Smooth muscle cell (in vitro differentiated cells): Measurements from ENCODE around the gene RUFY1. TPM values are rescaled to one million over a fixed set of nuclear protein-coding genes. Genes with fewer than 3 reads are reported as not detected.
"Not testable (repeated sequence)": the region's sequence is repeated elsewhere in the genome, so short reads cannot be mapped to it uniquely, and the experiment has no call there.

ENCODE experiments used
- DNase-seq: peaks from one replicate; lab custom pipeline; 2025; ENCODE audit not compliant: unreplicated experiment; lab: John Stamatoyannopoulos, UW
- H2AFZ ChIP-seq: fragments of 200-600 bp; sonication (generic); 2 replicates; pipeline ENCODE4 v1.6.0; 2016; ENCODE audit warnings: antibody characterized with exemption, low read depth, mild to moderate bottlenecking
- H3F3A ChIP-seq: fragments of 200-600 bp; sonication (generic); 2 replicates; pipeline ENCODE4 v1.6.0; 2017; ENCODE audit warnings: antibody characterized with exemption, low read depth
- H3K27ac ChIP-seq: fragments of 200-600 bp; sonication (generic); 2 replicates; pipeline ENCODE4 v1.5.1; 2016; ENCODE audit warnings: low read depth, mild to moderate bottlenecking
- H3K27me3 ChIP-seq: fragments of 200-600 bp; sonication (generic); 2 replicates; pipeline ENCODE4 v1.6.1; 2016; ENCODE audit warnings: low read depth, mild to moderate bottlenecking
- H3K36me3 ChIP-seq: fragments of 200-600 bp; sonication (generic); 2 replicates; pipeline ENCODE4 v1.5.1; 2016; ENCODE audit warnings: low read depth
- H3K4me1 ChIP-seq: fragments of 200-600 bp; sonication (generic); 2 replicates; pipeline ENCODE4 v1.5.1; 2016; ENCODE audit warnings: low read depth
- H3K4me2 ChIP-seq: fragments of 200-600 bp; sonication (generic); 2 replicates; pipeline ENCODE4 v1.6.0; 2016; ENCODE audit warnings: mild to moderate bottlenecking
- H3K4me3 ChIP-seq: fragments of 200-600 bp; sonication (generic); 2 replicates; pipeline ENCODE4 v1.5.1; 2016; ENCODE audit warnings: mild to moderate bottlenecking
- H3K79me2 ChIP-seq: fragments of 200-600 bp; sonication (generic); 2 replicates; pipeline ENCODE4 v1.6.0; 2016; ENCODE audit warnings: low read depth, mild to moderate bottlenecking
- H3K9ac ChIP-seq: fragments of 200-600 bp; sonication (generic); 2 replicates; pipeline ENCODE4 v1.6.0; 2016; ENCODE audit warnings: low read depth
- H3K9me3 ChIP-seq: fragments of 200-600 bp; sonication (generic); replicated peaks from 2 replicates; pipeline ENCODE4 v1.5.1; 2016; ENCODE audit warnings: low read depth
- H4K20me1 ChIP-seq: fragments of 200-600 bp; sonication (generic); 2 replicates; pipeline ENCODE4 v1.6.0; 2016; ENCODE audit warnings: low read depth
- CTCF ChIP-seq: fragments of 200-600 bp; sonication (generic); IDR thresholded peaks from 2 replicates; pipeline ENCODE4 v1.5.1; 2017; ENCODE audit warnings: borderline replicate concordance, mild to moderate bottlenecking, antibody characterized with exemption; ENCODE audit not compliant: insufficient read depth, poor library complexity, severe bottlenecking
- WGBS: methylation state at CpG from one replicate; pipeline ENCODE4 v1.1.7; 2016; ENCODE audit warnings: low lambda C conversion rate; 5-methylcytosine and 5-hydroxymethylcytosine counted together
- polyA plus RNA-seq: library from polyadenylated mRNA; unstranded; fragments of >200 nt; fragmentation: Nextera tagmentation; extraction: Ambion mirVana; gene quantifications from 2 replicates; pipeline ENCODE4 v1.2.1, GENCODE V29; 2016
- total RNA-seq: library from RNA; depleted of rRNA; stranded (reverse); fragments of >200 nt; gene quantifications from 2 replicates; pipeline ENCODE4 v1.2.3, GENCODE V29; 2014

The RUFY1 gene
- total and polyA plus RNA-seq, 2 experiments from 2014 or later = 23.8 to 26.4 TPM

DNA sequence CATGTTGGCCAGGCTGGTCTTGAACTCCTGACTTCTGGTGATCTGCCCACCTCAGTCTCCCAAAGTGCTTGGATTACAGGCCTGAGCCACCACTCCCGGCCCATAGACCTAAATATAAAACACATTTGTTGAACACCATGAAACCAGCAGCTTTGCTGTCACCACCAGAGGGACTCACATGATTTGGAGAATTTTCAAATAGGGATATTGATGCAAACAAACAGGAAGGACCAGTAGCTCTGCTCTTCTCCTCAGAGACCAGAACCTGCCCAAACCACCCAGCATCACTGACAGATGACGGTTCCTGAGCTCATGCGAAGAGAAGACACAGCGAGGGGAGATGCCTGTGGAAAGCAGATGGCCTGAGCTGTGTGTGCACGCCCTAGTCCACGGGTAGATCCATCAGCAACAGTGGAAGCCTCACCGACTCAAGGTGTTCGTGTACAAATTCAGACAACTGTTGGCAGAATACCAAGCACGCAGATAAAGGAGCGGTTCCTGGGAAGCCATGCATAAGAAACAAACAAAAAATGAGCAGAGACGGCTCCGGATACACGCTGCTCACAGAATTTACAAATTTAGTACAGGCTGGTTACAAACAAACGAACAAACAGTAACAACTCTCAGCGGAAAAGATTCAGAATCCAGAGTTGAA lies 30.8 kb upstream of the RUFY1 start:
- H3K4me1 ChIP-seq, H3F3A ChIP-seq, H4K20me1 ChIP-seq, H3K36me3 ChIP-seq, H3K4me3 ChIP-seq, H3K79me2 ChIP-seq, H3K27ac ChIP-seq, H3K4me2 ChIP-seq, H3K9ac ChIP-seq, H3K27me3 ChIP-seq, H3K9me3 ChIP-seq, DNase-seq, H2AFZ ChIP-seq: not testable (repeated sequence)
- WGBS = 95% methylated on average over 15 of the region's 15 CpGs

- H3K9ac ChIP-seq, DNase-seq, H3K4me2 ChIP-seq, H4K20me1 ChIP-seq, H2AFZ ChIP-seq, H3K9me3 ChIP-seq, H3F3A ChIP-seq, H3K4me3 ChIP-seq, H3K27me3 ChIP-seq, H3K79me2 ChIP-seq, H3K36me3 ChIP-seq, H3K27ac ChIP-seq, H3K4me1 ChIP-seq: not testable (repeated sequence)
- 91% methylated on average over 4 of the region's 5 CpGs for WGBS
These were observed 28.2 kb upstream of the RUFY1 start for GRCh38 chr5:179522107-179522506.

- Histone ChIP-seq H3F3A (peaks cover 3% of the 10 kb centered on the region), H3K9ac (no peak overlapping the region), H3K27me3 (no peaks in the 10 kb centered on the region), H3K4me1 (peaks cover 6% of the 10 kb centered on the region), H3K4me3 (no peak overlapping the region), H3K79me2 (no peaks in the 10 kb centered on the region), H3K4me2 (no peak overlapping the region), H3K9me3 (no peaks in the 10 kb centered on the region), H4K20me1 (no peaks in the 10 kb centered on the region), H3K27ac (no peak overlapping the region), H2AFZ (no peak overlapping the region), H3K36me3 (no peaks in the 10 kb centered on the region)
- TF ChIP-seq CTCF = no peak
- 100% methylated on average over 1 of the region's 1 CpG for WGBS
- DNase-seq = no peak
These were observed 23.4 kb upstream of the RUFY1 start for GRCh38 chr5:179526978-179527377.

GRCh38 chr5:179530069-179530998 lies 20.0 kb upstream of the RUFY1 start:
- DNase-seq = peak; percentile 25
- peak overlapping the region; percentile 97 for H2AFZ ChIP-seq
- peak; percentile 16 for TF ChIP-seq CTCF
- H3K27ac ChIP-seq = no peak overlapping the region
- H3F3A ChIP-seq = peaks cover 3% of the 10 kb centered on the region
- peak overlapping the region; percentile 50 for H3K9ac ChIP-seq
- H3K4me1 ChIP-seq = peaks cover 6% of the 10 kb centered on the region
- no peaks in the 10 kb centered on the region for H3K79me2 ChIP-seq
- H3K4me3 ChIP-seq = peak overlapping the region; percentile 63
- WGBS = 32% methylated on average over 57 of the region's 65 CpGs
- H3K4me2 ChIP-seq = peak overlapping the region; percentile 95
- no peaks in the 10 kb centered on the region for H3K36me3 ChIP-seq
- no peaks in the 10 kb centered on the region for H3K9me3 ChIP-seq
- no peaks in the 10 kb centered on the region for H4K20me1 ChIP-seq
- no peaks in the 10 kb centered on the region for H3K27me3 ChIP-seq
